Stimulated activated CD4-positive, alpha-beta T cell treated with anti-CD3 and anti-CD28 coated beads, Interleukin-12 subunit alpha, Interleukin-12 subunit beta, amount 100 ng/mL, for 48 hours (primary cell): ENCODE measurements around the gene SP1.
"Not testable (repeated sequence)": the region's sequence is repeated elsewhere in the genome, so short reads cannot be mapped to it uniquely, and the experiment has no call there.

Experiments
- DNase-seq, 3 donors: peaks; one replicate each; pipeline ENCODE4 v3.0.0-alpha.2; 2020; ENCODE audit warnings: low read depth in 2 of 3, low spot score in 1 of 3

Gene SP1

DNA sequence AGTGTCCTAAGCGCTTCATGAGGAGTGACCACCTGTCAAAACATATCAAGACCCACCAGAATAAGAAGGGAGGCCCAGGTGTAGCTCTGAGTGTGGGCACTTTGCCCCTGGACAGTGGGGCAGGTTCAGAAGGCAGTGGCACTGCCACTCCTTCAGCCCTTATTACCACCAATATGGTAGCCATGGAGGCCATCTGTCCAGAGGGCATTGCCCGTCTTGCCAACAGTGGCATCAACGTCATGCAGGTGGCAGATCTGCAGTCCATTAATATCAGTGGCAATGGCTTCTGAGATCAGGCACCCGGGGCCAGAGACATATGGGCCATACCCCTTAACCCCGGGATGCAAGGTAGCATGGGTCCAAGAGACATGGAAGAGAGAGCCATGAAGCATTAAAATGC, 31.0 kb downstream of the SP1 start:
- no peak for DNase-seq

DNA sequence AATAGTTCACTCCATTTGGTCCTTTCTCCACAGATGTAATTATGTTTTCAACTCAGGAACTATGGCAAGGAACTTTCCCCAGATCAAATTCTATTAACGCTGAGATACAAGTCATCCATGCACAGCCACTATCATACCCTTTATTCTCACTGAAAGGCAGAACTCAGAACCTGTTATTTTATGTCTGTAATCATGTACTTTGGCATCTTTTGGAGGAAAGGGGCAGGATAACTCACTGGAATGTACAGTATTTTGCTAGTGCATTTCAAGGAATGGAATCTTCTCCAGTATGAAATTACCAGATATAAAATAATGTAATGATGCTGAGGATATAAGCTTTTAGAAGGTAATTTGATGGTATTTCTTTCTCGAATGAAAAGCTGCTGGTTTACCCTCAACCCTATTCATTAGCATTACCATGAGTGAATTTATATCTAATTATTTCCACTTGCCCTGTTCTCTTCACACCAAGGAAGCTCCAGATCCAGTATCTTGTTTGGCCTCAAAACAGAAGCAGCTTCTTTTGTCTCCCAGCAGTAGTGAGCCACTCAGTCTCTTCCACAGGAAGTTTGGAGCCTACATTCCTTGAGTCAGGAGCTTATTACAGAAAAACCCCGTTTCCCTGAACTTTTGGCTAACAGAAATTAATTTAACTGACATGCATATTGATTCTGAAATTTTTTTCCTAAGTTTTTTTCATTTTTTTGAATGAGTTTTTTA, 33.7 kb downstream of the SP1 start:
- no peak for DNase-seq

DNA sequence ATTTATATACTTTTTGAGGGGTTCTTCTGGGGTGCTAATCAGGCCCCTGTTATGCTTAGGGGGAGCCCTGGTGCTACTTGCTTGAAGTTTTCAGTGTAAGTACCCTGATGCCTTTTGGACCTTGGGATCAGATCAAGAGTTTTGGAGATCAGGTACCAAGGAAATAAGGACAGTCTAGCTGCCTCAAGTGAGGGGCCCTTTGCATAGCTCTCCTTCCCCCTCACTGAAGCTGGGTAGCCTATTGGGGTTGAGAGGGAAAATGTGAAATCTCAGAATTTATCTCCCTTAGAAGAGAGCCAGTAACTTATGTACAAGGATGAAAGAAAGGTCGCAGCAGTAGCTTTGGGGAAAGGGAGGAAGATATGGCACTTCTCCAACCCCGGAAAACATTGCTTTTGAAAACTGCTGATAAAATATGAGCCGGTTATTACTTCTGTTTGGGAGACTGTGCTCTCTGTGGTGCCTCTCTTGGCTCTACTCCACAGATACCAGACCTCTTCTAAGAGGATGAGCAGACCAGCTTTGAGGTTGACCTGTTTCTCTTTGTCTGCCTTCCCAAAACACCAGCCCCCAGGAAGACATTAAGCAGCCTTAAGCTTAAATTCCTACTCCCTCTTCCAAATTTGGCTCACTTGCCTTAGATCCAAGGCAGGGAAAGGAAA, 34.9 kb downstream of the SP1 start:
- DNase-seq = no peak

DNA sequence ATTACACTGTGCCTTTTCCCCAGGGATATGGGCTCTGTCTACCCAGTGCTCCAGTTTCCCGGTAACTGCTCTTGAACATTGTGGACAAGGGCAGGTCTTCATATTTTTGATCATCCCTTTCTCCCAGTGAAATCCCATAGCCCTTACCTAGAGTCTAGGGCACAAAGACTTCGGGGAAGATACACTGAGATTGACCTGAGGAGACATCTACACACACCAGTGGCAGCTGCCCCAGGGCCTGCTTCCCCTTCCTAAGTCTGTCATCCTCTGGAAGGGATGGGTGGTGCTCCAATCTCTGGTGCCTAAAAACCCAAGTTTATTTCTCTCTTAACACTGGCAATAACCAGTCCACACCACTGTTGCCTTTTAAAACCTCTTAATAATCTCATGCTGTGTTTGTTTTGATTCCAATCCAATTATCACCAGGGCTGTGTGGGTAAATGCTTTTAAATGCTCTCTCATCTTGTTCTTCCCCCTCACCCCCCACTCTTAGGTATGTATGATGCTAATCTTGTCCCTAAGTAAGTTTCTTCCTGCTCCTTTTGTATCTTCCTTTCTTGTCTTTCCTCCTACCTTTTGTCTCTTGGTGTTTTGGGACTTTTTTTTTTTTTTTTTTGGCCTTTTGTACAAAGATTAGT, 35.9 kb downstream of the SP1 start:
- not testable (repeated sequence) for DNase-seq

DNA sequence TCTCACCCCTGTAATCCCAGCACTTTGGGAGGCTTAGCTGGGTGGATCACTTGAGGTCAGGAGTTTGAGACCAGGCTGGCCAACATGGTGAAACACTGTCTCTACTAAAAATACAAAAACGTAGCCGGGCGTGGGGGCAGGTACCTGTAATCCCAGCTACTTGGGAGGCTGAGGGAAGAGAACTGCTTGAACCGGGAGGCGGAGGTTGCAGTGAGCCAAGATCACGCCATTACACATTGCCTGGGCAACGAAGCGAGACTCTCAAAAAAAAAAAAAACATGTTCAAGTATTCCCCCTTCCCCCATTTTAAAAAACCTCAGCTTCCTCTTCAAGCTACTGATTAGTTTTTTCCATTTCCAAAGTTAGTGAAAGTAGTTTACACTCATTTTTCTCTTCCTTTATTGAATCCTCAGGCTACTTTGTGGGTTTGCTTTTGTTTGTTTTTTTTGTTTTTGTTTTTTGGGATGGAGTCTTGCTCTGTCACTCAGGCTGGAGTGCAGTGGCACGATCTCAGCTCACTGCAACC, 37.4 kb downstream of the SP1 start:
- DNase-seq = not testable (repeated sequence)

DNA sequence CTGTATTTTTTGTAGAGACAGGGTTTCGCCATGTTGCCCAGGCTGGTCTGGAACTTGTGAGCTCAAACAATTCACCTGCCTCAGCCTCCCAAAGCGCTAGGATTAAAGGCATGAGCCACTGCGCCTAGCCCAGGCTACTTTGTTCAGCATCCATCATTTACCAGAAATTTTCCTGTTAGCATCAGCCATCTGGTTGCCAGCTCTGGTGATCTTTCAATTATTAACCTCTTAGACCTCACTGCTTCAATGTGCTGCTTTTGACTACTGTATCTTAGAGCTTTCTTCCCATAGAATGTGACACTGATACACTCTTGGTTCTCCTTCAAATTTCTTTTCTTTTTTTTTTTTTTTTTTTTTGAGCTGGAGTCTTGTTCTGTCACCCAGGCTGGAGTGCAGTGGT, 38.2 kb downstream of the SP1 start:
- DNase-seq = no peak

DNA sequence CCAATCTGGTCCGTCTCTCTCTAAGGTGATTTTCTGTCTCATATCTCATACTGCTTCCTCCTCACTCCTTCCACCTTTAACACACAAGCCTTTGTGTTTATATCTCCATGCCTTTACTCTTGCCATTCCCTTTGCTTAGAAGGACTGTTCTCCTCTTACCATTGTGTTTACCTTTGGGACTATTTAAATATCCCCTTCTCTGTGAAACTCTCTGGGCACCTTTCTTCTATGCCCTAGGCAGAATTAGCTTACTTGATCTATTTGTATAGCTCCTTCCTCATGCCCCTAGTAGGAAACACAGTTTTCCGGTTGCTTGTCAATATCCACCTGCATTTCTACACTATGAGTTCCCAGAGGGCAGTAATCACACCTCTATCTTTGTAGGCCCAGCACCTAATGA, 39.8 kb downstream of the SP1 start:
- DNase-seq = no peak

DNA sequence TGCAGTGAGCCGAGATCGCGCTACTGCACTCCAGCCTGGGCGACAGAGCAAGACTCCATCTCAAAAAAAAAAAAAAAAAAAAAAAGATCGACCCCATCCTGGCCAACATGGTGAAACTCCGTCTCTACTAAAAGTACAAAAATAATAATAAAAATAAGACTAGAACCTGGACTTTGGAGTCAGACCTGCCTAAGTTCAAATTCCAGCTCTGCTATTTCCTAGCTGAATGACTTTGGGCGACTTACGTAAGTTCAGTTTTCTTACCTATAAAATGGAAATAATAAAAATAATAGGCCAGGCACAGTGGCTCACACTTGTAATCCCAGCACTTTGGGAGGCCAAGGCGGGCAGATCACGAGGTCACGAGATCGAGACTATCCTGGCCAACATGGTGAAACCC, 42.3 kb downstream of the SP1 start:
- not testable (repeated sequence) for DNase-seq

DNA sequence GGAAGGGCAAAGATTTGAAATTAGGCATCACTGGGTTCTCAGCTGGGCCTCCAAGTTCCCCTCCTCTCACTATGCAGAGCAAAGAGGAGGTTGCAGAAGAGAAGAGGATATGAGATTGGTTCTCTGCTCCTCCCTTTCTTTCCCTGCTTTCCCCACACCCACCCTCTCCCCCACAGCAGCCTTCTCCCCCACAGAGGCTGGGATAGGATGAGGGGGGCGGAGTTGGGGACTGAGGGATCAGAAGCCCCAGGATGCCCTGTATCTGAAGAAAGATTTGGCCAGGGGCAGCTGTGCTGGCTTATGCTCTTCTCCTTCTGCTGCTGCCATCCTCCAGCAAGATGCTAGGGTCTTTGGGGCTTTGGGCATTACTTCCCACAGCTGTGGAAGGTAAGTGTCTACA, 43.6 kb downstream of the SP1 start, which contains the start of gene AMHR2:
Gene AMHR2, plus strand, starts transcription at position 259 of the 400 bp plus-strand sequence. Its CDS starts 80 bp downstream, at position 339.
- no peak for DNase-seq

DNA sequence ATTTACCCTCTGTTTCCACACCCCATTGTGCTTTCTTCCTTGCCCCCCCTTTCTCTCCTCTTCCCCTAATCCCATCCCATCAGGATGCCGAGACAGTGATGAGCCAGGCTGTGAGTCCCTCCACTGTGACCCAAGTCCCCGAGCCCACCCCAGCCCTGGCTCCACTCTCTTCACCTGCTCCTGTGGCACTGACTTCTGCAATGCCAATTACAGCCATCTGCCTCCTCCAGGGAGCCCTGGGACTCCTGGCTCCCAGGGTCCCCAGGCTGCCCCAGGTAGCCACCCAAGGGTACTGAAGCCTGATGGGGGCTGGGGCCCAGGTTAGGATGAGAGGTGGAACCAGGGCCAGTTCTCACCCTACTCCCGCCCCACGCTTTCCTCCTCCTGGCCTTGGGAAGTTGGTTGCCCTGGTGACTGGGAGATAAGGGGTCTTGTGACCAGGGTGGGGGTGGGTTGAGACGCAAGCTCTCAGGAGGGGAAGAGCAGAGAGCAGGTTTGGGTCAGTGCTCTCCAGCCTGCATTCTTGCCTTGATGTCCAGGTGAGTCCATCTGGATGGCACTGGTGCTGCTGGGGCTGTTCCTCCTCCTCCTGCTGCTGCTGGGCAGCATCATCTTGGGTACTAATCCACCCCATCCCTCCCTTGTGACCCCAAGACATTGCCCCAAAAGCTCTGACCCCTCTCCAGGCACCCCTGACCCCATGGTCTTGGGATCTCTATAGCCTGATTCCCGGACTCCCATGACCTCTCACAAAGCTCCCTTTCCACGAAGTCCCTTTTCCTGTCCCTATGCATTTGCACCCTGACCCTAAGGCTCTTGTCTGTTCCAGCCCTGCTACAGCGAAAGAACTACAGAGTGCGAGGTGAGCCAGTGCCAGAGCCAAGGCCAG, 44.9 kb downstream of the SP1 start:
- DNase-seq = no peak

DNA sequence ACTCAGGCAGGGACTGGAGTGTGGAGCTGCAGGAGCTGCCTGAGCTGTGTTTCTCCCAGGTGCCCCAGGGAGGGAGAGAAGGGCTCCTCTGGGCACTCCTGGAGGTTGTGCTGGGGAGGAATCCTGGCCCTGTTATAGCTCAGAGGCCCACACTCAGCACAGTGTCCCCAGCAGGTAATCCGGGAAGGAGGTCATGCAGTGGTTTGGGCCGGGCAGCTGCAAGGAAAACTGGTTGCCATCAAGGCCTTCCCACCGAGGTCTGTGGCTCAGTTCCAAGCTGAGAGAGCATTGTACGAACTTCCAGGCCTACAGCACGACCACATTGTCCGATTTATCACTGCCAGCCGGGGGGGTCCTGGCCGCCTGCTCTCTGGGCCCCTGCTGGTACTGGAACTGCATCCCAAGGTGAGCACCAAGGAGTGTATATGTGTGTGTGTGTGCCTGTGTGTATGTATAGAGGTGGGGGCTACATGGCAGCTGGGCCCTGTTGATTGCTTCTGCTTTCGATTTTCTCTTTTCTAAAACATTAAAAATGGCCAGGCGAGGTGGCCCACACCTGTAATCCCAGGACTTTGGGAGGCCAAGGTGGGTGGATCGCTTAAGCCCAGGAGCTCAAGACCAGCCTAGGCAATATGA, 45.7 kb downstream of the SP1 start:
- no peak for DNase-seq

DNA sequence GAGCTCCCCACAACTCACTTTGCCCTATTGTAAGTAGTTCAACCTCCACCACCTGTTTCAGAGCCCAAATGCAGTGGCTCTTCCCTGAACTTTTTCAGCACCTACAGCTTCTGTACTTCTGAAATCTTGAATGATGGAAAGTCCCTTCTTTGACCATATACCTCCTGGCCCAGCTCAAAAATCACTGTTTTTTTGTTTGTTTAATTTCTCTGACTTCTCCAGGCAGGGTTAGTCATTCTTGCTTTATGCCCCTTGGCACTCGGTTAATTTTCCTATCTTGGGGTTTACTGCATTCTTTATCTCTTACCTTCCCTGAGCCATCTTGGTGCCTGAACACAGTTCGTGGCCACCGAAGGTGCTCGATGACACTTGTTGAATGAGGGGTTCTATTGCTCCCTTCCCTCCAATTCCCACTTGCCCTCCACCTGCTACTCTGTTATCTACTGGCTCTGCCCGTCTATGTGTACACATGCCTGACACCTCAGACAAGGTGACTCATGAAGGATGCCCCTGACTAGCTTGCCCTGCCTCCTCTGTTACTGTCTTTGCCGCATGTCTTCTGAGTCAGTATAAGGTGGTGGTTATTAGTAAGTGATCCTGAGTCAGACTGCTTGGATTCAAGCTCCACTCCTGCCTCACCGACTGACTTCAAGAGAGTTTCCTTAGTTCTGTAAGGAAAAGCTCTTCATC, 48.1 kb downstream of the SP1 start:
- peak; percentile 23 to 44 (median 40) for DNase-seq

DNA sequence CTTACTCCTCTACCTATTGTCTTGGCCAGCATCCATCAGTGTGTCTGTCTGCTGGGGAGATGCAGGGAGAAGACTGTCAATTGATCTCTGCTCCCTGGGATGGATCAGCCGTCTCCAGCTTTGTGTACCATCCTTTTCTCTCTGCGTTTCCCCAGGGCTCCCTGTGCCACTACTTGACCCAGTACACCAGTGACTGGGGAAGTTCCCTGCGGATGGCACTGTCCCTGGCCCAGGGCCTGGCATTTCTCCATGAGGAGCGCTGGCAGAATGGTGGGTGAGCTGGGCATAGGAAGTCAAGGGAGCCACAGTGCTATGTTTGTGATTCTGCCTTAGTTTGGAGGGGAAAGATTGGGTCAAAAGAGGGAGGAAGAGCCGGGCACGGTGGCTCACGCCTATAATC, 48.8 kb downstream of the SP1 start:
- DNase-seq = no peak

DNA sequence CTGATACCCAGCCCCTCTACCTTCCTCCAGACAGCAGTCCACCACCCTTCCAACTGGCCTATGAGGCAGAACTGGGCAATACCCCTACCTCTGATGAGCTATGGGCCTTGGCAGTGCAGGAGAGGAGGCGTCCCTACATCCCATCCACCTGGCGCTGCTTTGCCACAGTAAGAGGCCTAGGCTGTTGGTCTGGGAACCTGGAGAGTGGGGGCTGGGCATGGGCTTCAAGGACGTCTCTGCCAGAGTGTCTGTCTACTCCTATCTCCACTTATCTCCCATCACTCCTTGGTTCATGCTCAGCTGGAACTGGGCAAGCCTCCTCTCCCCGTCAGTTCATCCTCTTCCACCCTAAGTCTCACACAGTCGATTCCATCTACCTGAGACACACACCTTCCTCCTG, 50.1 kb downstream of the SP1 start:
- no peak for DNase-seq

DNA sequence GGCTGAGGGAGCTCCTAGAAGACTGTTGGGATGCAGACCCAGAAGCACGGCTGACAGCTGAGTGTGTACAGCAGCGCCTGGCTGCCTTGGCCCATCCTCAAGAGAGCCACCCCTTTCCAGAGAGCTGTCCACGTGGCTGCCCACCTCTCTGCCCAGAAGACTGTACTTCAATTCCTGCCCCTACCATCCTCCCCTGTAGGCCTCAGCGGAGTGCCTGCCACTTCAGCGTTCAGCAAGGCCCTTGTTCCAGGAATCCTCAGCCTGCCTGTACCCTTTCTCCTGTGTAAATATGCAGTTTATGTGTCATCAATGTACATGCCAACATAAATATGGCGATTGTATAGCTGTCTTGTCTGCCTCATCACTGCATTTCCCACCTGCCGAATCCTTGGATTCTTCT, 51.2 kb downstream of the SP1 start:
- DNase-seq = no peak

DNA sequence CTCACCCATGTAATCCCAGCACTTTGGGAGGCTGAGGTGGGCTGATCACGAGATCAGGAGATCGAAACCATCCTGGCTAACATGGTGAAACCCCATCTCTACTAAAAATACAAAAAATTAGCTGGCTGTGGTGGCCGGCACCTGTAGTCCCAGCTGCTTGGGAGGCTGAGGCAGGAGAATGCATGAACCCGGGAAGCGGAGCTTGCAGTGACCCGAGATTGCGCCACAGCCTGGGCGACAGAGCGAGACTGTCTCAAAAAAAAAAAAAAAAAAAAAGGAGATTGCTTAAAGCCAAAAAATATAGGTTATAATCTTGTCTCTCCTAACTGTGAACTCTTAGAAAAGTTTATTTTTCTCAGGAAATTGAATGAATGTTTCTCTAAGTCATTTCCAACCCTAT, 55.4 kb downstream of the SP1 start:
- DNase-seq = not testable (repeated sequence)

DNA sequence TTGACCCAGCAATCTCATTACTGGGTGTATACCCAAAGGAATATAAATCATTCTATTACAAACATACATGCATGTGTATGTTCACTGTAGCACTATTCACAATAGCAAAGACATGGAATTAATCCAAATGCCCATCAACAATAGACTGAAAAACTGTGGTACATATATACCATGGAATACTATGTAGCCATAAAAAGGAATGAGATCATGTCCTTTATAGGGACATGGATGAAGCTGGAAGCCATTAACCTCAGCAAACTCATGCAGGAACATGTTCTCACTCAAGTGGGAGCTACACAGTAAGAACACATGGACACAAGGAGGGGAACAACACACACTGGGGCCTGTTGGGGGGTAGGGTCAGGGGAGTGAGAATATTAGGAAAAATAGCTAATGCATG, 59.6 kb downstream of the SP1 start:
- not testable (repeated sequence) for DNase-seq

DNA sequence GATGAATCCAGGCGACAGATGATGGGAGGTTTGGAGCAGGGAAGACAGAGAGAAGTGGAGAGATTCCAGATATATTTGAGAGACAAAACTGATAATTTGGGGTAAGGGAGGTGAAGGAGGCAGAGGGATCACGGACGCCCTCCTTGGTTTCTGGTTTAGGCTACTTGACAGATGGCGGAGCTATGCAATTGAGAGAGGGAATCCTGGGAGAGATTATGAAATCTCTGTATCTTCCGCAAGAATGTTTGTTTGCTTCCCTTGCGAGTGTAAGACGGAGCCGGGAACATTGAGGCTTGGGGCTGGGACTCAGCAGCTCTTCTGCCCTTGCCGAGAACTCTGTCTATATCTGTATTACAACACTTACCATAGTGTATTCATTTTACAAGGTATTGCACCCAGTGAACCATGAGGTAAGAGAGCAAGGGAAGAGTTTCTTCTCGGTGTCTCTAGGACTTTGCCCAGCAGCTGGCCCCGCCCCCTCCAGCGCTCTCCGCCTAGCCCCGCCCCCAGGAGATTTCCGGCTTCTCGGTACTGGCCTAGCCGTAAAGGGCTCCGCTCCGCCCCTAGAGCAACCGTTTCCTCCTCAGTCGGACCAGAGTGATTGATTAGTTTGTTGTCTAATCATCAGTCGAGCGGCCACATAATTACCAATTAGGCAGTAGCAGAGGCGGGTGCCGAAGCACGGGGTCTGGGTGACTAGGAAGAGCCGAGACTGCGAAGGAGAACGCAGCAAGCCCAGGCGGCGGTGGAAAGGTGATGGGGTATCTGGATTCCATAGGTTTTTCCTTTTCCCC, 61.3 kb downstream of the SP1 start, which contains the start of gene PRR13:
Gene PRR13, plus strand, starts transcription at position 695 of the 794 bp plus-strand sequence. CDS start 981 bp downstream, outside the sequence.
- DNase-seq = peak; percentile 98 to 99 (median 98)

DNA sequence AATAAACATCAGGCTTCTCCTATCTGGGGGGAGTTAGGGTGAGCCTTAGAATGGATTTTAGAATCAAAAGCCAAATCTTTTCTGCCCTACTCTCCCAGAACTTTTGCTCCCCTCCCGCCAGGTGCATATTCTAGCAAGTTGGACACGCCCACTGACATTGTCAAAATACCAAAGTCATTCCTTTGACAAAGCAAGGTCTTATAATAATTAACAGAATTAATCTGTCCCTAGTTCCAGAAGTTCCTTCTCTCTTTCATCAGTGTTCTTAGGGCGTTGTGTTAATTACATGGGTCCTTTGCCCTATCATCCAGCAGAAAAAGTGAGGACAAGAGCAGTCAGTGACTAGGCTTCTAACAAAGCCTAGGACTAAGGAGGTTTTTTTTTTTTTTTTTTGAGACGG, 64.0 kb downstream of the SP1 start:
- DNase-seq = no peak
